Measurements from ENCODE around the gene GLIS1. TPM values are rescaled to one million over a fixed set of nuclear protein-coding genes. Genes with fewer than 3 reads are reported as not detected.

The GLIS1 gene
- total and polyA plus RNA-seq, 10 of the 15 experiments (the other 5 are each of a cell fraction or from before 2014, with no cell fraction given), result not detected

DNA sequence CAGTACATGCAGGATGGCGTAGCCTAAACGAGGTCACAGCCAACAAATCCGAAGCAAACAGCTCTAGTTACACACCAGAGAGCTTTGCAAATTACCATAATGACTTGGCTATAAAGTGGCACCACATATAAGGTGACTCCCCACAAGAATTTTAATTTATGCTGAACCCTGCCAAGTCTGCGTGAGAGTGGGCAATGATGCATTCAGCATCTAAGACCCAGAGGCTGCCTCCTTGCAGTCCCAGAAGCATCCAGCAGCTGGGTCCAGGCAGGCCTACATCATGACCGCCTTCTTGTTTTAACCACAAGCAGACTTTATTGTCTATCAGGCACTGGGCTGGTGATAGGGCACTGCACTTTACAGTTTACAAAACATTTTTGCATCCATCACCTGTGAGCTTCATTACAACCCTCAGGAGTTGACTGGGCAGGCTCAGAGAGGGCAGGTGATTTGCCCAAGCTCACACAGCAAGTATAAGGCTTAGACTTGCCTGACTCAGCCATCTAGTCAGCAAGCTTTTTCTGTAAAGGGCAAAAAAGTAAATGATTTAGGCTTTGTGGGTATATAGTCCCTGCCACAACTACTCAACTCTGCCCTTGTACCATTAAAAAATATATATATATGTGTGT is 134.6 kb downstream of the GLIS1 start (continued):
- no peak for TF ChIP-seq ZBTB11 (CRISPR knock-in tag; IDR thresholded peaks at IDR 0.05)
- TF ChIP-seq NFYA (IDR thresholded peaks at IDR 0.05; ENCODE audit: borderline replicate concordance, low read depth, low read length), result no peak
- TF ChIP-seq NFYB (IDR thresholded peaks at IDR 0.05; ENCODE audit: insufficient read depth, low read depth, low read length), result no peak
- no peak for TF ChIP-seq JUND (IDR thresholded peaks at IDR 0.05; ENCODE audit: low read depth, low read length)
- no peak for TF ChIP-seq BCL11A (IDR thresholded peaks at IDR 0.05; ENCODE audit: low read depth, low read length)
- TF ChIP-seq CBFB (IDR thresholded peaks at IDR 0.05; ENCODE audit: low read depth), result no peak
- no peak for TF ChIP-seq EP300 (IDR thresholded peaks at IDR 0.05; ENCODE audit: borderline replicate concordance in 1 of 2, control insufficient read depth in 1 of 2, low read depth in 2 of 2, low read length in 2 of 2)
- no peak for TF ChIP-seq SIN3A (IDR thresholded peaks at IDR 0.05; ENCODE audit: low read depth, low read length)

DNA sequence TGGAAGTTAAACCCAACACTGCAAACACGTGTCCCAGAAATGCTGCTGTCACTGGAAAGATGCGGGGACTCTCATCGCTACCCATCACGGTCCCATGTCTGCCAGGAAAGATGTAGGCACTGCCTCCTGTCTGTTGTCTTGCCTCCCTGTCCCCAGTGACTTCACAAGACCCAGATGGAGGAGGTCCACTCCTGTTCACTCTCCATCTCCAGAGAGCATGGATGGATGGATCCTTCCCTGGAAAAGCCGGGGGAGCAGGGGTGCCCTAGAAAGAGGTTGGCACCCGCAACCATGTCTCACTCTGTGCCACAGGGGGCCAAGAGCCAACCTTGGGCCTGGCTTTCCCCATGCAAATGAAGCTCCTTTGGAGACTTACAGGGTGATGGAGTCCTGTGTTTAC is 135.5 kb downstream of the GLIS1 start:
- Histone ChIP-seq H4K20me1 (ENCODE audit: control insufficient read depth, insufficient read depth) (no peaks in the 10 kb centered on the region), H3K9ac (ENCODE audit: control insufficient read depth, insufficient read depth, low read length) (no peak overlapping the region), H2AFZ (ENCODE audit: control insufficient read depth, low read depth, low read length) (no peak overlapping the region), H3K4me2 (ENCODE audit: control insufficient read depth, insufficient read depth) (no peak overlapping the region), H3K36me3 (ENCODE audit: control insufficient read depth in 2 of 2, insufficient read depth in 2 of 2, low read length in 1 of 2) (no peaks in the 10 kb centered on the region), H3K27me3 (replicated peaks in 1 of 2; ENCODE audit: control insufficient read depth in 2 of 2, insufficient read depth in 2 of 2, low read length in 1 of 2) (no peaks in the 10 kb centered on the region; a peak in 1 of 4 replicates), H3K4me1 (ENCODE audit: control insufficient read depth, insufficient read depth, low read length) (no peaks in the 10 kb centered on the region), H3K27ac (ENCODE audit: control insufficient read depth, insufficient read depth) (no peak overlapping the region), H3K9me3 (replicated peaks; ENCODE audit: control insufficient read depth, insufficient read depth, low read length) (no peaks in the 10 kb centered on the region), H3K79me2 (ENCODE audit: control insufficient read depth, insufficient read depth, low read length) (no peaks in the 10 kb centered on the region), H3K4me3 (no peak overlapping the region)
- 38% methylated on average over 6 of the region's 6 CpGs for WGBS (ENCODE audit: insufficient coverage, insufficient replicate concordance, low lambda C conversion rate, missing lambda C conversion rate)
- FAIRE-seq (no peak), DNase-seq (ENCODE audit: low read depth, low spot score) (no peak), ATAC-seq (no peak)
- RAD21 ChIA-PET (ENCODE audit: unreplicated experiment), result no interaction called here
- POLR2A ChIA-PET, result no interaction called here
- BruUV-seq (replicated peaks), result no TSS peak
- in situ Hi-C loops (cut with MboI) (no loop called here), intact Hi-C loops (cut with micrococcal nuclease; ENCODE audit: unreplicated experiment) (no loop called here)
- CTCF ChIA-PET, result no interaction called here
- SMC1A ChIA-PET (ENCODE audit: uncharacterized antibody, unreplicated experiment), result no interaction called here
- TF ChIP-seq RUNX3 (IDR thresholded peaks at IDR 0.05; ENCODE audit: low read length) (no peak), NR2C1 (IDR thresholded peaks at IDR 0.05) (no peak), CEBPB (IDR thresholded peaks at IDR 0.05; ENCODE audit: borderline replicate concordance in 1 of 2, low read depth in 2 of 2, low read length in 2 of 2) (no peak), ASH2L (IDR thresholded peaks at IDR 0.05; ENCODE audit: borderline replicate concordance, low read depth) (no peak), MTA3 (IDR thresholded peaks at IDR 0.05; ENCODE audit: borderline replicate concordance, low read length) (no peak), E2F8 (IDR thresholded peaks at IDR 0.05; ENCODE audit: low read depth, partially characterized antibody) (no peak), NFYB (IDR thresholded peaks at IDR 0.05; ENCODE audit: insufficient read depth, low read depth, low read length) (no peak)

Measured in GM12878 (cell line).